ENCODE data around the gene HYCC1.

HYCC1 gene

GRCh38 chr7:22985436-22985835 lies 28.5 kb downstream of the HYCC1 start:
- Histone ChIP-seq H3K27ac (ENCODE audit: extremely low read depth, low read depth, low read length) (no peak overlapping the region), H3K4me1 (ENCODE audit: control insufficient read depth, insufficient read depth, low read length) (peaks cover 11% of the 10 kb centered on the region), H3K36me3 (ENCODE audit: control insufficient read depth in 2 of 2, insufficient read depth in 1 of 2, low read length in 2 of 2) (no peaks in the 10 kb centered on the region), H3K9me3 (ENCODE audit: control insufficient read depth, insufficient read depth, low read depth, low read length) (no peaks in the 10 kb centered on the region), H3K4me3 (ENCODE audit: low read depth, low read length) (no peak overlapping the region)
- CTCF ChIA-PET: no interaction called here
- TF ChIP-seq IKZF3 (tag by site-specific recombination; IDR thresholded peaks at IDR 0.05): no peak
- no peak for TF ChIP-seq KLF9 (tag by site-specific recombination; IDR thresholded peaks at IDR 0.05; ENCODE audit: low read depth)
- no peak for TF ChIP-seq ZNF677 (tag by site-specific recombination; IDR thresholded peaks at IDR 0.05)
- POLR2A ChIA-PET: no interaction called here

DNA sequence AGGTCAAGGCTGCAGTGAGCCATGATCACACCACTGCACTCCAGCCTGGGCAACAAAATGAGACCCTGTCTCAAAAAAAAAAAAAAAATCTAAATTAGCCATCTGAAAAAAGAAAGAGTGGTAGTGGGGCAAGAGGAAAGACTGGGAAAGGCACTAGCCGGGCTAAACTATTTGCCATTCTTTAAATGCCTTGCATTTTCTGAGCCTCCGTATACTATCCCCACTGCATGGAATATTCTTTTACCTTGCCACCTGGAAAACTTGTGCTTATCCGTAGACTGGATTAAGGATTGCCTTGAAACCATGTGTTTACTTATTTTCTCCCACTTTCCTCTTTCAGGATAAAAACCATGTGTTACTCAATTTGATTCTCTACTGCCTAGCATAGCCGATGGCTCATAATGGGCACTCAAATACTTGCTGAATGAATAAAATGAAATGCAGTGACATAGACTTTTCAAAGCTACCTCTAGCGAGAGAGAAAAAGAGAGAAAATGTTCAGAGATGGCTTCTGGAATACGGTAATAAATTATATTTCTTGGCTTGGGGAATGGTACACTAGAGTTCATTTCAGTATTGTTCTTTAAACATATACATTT lies 30.6 kb downstream of the HYCC1 start:
- POLR2A ChIA-PET: interaction anchor here (0.7 kb wide), 1 partner anchor 1084 kb away, joined by 3 read pairs; no protein-coding TSS in a partner anchor
- no peak overlapping the region for H3K27ac ChIP-seq (ENCODE audit: extremely low read depth, low read depth, low read length)
- H3K4me1 ChIP-seq (ENCODE audit: control insufficient read depth, insufficient read depth, low read length): no peaks in the 10 kb centered on the region
- no peak for TF ChIP-seq KLF17 (tag by site-specific recombination; IDR thresholded peaks at IDR 0.05)
- no peak for TF ChIP-seq ZSCAN5A (tag by site-specific recombination; IDR thresholded peaks at IDR 0.05)
- TF ChIP-seq, protein P1, sequence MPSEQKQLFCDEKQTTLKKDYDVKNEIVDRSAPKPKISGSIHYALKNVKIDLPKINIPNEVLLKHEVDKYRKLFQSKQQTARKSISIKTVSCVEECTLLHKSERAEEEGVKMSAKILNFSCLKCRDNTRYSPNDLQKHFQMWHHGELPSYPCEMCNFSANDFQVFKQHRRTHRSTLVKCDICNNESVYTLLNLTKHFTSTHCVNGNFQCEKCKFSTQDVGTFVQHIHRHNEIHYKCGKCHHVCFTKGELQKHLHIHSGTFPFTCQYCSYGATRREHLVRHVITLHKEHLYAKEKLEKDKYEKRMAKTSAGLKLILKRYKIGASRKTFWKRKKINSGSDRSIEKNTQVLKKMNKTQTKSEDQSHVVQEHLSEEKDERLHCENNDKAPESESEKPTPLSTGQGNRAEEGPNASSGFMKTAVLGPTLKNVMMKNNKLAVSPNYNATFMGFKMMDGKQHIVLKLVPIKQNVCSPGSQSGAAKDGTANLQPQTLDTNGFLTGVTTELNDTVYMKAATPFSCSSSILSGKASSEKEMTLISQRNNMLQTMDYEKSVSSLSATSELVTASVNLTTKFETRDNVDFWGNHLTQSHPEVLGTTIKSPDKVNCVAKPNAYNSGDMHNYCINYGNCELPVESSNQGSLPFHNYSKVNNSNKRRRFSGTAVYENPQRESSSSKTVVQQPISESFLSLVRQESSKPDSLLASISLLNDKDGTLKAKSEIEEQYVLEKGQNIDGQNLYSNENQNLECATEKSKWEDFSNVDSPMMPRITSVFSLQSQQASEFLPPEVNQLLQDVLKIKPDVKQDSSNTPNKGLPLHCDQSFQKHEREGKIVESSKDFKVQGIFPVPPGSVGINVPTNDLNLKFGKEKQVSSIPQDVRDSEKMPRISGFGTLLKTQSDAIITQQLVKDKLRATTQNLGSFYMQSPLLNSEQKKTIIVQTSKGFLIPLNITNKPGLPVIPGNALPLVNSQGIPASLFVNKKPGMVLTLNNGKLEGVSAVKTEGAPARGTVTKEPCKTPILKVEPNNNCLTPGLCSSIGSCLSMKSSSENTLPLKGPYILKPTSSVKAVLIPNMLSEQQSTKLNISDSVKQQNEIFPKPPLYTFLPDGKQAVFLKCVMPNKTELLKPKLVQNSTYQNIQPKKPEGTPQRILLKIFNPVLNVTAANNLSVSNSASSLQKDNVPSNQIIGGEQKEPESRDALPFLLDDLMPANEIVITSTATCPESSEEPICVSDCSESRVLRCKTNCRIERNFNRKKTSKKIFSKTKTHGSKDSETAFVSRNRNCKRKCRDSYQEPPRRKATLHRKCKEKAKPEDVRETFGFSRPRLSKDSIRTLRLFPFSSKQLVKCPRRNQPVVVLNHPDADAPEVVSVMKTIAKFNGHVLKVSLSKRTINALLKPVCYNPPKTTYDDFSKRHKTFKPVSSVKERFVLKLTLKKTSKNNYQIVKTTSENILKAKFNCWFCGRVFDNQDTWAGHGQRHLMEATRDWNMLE (tag by site-specific recombination; conservative IDR thresholded peaks at IDR 0.05; ENCODE audit: low read depth): no peak
- no peak for TF ChIP-seq ZNF37A (tag by site-specific recombination; IDR thresholded peaks at IDR 0.05)
- TF ChIP-seq ZNF747 (tag by site-specific recombination; IDR thresholded peaks at IDR 0.05): no peak
- no peak for TF ChIP-seq PRDM10 (tag by site-specific recombination; IDR thresholded peaks at IDR 0.05)
- no peak for TF ChIP-seq ZNF132 (tag by site-specific recombination; IDR thresholded peaks at IDR 0.05; ENCODE audit: borderline replicate concordance)
- CTCF ChIA-PET: interaction anchor here (0.7 kb wide), 1 partner anchor 461 kb away, joined by 3 read pairs; no protein-coding TSS in a partner anchor
- H3K9me3 ChIP-seq (ENCODE audit: control insufficient read depth, insufficient read depth, low read depth, low read length): no peaks in the 10 kb centered on the region
- H3K4me3 ChIP-seq (ENCODE audit: low read depth, low read length): no peak overlapping the region
- no peaks in the 10 kb centered on the region for H3K36me3 ChIP-seq (ENCODE audit: control insufficient read depth in 2 of 2, insufficient read depth in 1 of 2, low read length in 2 of 2)

Measured in HEK293 (cell line).